Measurements from ENCODE around the gene INSL3. TPM values are rescaled to one million over a fixed set of nuclear protein-coding genes. Genes with fewer than 3 reads are reported as not detected.

The INSL3 gene
- total and polyA plus RNA-seq, 2 of the 8 experiments (the other 6 are each of a cell fraction or from before 2014, with no cell fraction given): 0.41 to 1.5 TPM

DNA sequence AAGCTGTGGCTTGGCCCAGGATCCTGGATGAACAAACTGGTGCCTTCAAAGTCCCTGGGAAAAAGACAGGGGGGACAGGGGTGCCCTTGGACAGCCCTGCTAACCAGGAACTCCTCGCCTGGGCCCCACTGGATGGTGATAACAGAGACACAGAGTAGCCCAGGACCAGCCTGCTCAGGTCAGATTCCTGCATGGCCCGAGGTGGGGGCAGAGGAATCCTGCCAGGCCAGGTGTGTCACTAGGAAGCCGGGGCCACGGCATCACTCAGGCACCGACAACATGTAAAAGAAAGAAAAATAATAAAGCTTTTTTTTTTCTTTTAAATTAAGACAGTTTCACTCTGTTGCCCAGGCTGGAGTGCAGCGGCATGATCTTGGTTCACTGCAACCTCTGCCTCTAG lies 32.7 kb upstream of the INSL3 start (continued):
- TF ChIP-seq SAP30 (IDR thresholded peaks at IDR 0.05; ENCODE audit: insufficient read depth, insufficient replicate concordance, low read length) (no peak), HDAC2 (IDR thresholded peaks at IDR 0.05; ENCODE audit: borderline replicate concordance in 1 of 2, low read depth in 2 of 2, low read length in 2 of 2) (no peak)

All from H1 (cell line).